Smooth muscle cell of the brain vasculature (primary cell): Measurements from ENCODE around the gene SELENOV.

Experiments used
- DNase-seq: peaks from one replicate; pipeline ENCODE4 v3.0.0-alpha.2; 2012; ENCODE audit warnings: low read depth, low spot score

The SELENOV gene

DNA sequence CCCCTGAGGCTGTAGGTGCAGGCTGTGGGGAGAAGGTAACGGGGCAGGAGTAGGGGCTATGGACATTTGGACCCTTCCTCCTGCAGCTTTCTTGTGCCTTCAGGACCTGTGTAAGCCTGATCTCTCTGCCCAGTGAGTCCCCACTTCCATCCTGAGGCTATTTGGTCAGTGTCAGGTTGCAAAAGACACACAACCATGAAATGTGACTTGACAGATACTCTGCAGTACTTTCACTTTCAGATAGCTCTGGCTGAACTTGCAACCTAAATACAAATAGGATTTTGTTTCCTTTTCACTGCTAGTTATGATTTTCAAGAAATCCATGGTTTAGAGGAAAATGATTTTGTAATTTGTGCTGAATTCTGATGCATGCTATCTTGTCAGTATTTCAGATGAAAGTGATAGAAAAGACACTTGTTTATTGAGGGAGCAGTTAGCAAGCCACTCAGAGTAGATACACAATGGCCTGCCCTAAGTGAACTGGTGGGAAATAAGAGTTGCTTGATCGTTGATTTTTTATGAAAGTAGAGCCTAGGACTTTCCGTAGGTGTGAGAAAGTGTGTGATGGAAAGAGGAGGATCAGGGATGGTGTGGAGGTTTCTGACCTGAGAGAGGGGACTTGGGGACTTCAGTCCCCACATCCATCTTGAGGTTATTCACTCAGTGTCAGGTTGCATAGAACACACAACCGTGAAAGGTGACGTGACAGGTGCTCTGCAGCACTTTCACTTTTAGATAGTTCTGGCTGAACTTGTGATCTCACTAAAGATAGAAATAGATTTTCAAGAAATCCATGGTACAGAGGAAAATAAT, 43.1 kb downstream of the SELENOV start:
- no peak for DNase-seq

DNA sequence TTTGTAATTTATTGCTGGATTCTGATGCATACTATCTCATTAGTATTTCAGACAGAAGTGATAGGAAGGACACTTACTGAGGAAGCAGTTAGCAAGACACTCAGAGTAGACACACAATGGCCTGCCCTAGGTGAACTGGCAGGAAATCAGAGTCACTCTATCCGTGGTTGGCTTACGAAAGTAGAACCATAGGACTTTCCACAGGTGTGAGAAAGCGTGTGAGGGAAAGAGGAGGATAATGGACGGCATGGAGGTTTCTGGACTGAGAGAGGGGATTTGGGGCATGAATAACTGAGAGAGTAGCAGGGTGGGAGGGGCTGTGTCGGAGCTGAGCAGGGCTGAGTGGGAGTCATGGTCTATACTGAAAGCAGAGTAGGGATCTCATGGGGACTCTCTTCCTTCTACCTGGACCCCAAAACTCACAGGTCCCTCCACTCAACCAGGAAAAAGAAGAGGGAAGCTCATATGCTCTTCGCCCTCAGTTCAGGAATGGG, 43.7 kb downstream of the SELENOV start:
- no peak for DNase-seq

DNA sequence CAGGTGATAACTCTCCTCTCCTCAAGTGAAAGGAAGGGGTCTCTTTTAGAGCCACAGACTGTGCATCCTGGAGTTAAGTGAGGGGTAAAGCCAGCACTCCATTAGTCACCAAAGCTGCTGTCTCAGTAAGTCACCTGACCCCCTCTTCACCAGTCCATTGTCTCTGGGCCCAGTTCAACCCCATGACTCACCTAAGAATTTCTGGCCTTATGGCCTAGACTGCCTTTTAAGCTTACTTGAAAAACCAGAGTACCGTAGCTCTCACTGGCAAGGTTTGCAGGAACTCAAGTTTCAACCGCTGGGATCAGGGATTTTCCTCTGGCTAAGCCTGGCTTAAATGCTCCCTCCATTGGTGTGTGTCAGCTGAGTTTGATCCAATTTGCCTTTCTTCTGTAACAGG, 48.5 kb downstream of the SELENOV start:
- DNase-seq, result no peak

DNA sequence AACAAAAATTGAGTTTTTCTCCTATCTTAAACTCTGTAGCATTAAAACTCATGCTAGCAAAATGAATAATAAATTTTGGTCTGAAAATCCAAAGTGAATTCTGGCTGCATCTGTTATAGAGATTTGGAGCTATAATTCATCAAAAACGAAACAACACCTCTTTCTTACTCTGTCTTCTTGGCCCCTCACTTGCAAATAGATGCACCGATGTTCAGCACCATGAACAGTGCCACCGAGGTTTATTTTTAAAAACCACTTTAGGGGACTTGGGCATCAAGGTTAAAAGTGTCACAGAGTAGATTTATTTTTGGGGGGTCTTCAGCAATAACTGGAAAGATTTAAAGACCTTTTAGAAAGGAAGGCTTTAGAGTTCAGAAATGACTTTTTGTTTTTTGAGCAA, 51.1 kb downstream of the SELENOV start:
- DNase-seq, result no peak

DNA sequence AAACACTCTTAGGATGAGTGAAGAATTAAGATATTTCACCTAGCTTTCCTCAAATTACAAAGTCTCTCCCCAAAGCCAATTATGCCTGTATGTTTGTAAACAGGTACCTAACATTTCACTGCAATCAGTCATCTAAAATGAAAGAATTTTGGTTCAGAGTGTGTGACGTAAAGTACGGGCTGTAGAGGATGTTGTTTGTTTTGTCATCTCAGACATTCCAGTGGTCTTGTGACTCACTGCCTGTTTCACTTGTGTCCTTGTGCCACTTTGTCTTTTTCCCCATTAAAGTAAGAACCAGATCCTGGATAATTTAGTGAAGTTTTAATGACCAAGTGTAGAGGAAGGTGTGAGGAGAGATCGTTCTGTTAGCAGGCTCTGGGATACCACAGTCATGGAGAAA, 53.7 kb downstream of the SELENOV start:
- DNase-seq, result no peak
